ENCODE data around the gene PKN2.
"Not testable (repeated sequence)": the region's sequence is repeated elsewhere in the genome, so short reads cannot be mapped to it uniquely, and the experiment has no call there.

PKN2 gene

GRCh38 chr1:88791192-88791591, 107.1 kb downstream of the PKN2 start:
- no peak for DNase-seq (ENCODE audit: low spot score)

GRCh38 chr1:88799491-88799890, 115.4 kb downstream of the PKN2 start:
- peak; percentile 58 for DNase-seq (ENCODE audit: low spot score)

- DNase-seq (ENCODE audit: low spot score) = peak; percentile 37
Observed at GRCh38 chr1:88800382-88801051, 116.4 kb downstream of the PKN2 start.

GRCh38 chr1:88801575-88802208, 117.6 kb downstream of the PKN2 start:
- no peak for DNase-seq (ENCODE audit: low spot score)

- DNase-seq (ENCODE audit: low spot score) = no peak
Observed at GRCh38 chr1:88802404-88802803, 118.3 kb downstream of the PKN2 start.

GRCh38 chr1:88802950-88803349, 118.9 kb downstream of the PKN2 start:
- DNase-seq (ENCODE audit: low spot score) = no peak

- DNase-seq (ENCODE audit: low spot score) = no peak
Observed at GRCh38 chr1:88803444-88803843, 119.4 kb downstream of the PKN2 start.

- DNase-seq (ENCODE audit: low spot score) = no peak
Observed at GRCh38 chr1:88812366-88812765, 128.3 kb downstream of the PKN2 start.

- no peak for DNase-seq (ENCODE audit: low spot score)
Observed at GRCh38 chr1:88813471-88813870, 129.4 kb downstream of the PKN2 start.

- not testable (repeated sequence) for DNase-seq (ENCODE audit: low spot score)
Observed at GRCh38 chr1:88819642-88820041, 135.6 kb downstream of the PKN2 start.

GRCh38 chr1:88825721-88826120, 141.6 kb downstream of the PKN2 start:
- DNase-seq (ENCODE audit: low spot score) = peak; percentile 76

- no peak for DNase-seq (ENCODE audit: low spot score)
Observed at GRCh38 chr1:88847643-88848042, 163.6 kb downstream of the PKN2 start.

- DNase-seq (ENCODE audit: low spot score) = no peak
Observed at GRCh38 chr1:88851303-88852063, 167.4 kb downstream of the PKN2 start.

GRCh38 chr1:88867743-88868521, 183.9 kb downstream of the PKN2 start:
- DNase-seq (ENCODE audit: low spot score) = no peak

- DNase-seq (ENCODE audit: low spot score) = not testable (repeated sequence)
Observed at GRCh38 chr1:88869644-88870043, 185.6 kb downstream of the PKN2 start.

- peak; percentile 28 for DNase-seq (ENCODE audit: low spot score)
Observed at GRCh38 chr1:88873737-88874349, 189.8 kb downstream of the PKN2 start.

GRCh38 chr1:88875595-88875994, 191.5 kb downstream of the PKN2 start:
- no peak for DNase-seq (ENCODE audit: low spot score)

GRCh38 chr1:88876573-88877365, 192.7 kb downstream of the PKN2 start:
- DNase-seq (ENCODE audit: low spot score) = no peak

- DNase-seq (ENCODE audit: low spot score) = peak; percentile 34
Observed at GRCh38 chr1:88877382-88877825, 193.3 kb downstream of the PKN2 start.

- DNase-seq (ENCODE audit: low spot score) = no peak
Observed at GRCh38 chr1:88877911-88878310, 193.8 kb downstream of the PKN2 start.

GRCh38 chr1:88878731-88879130, 194.7 kb downstream of the PKN2 start:
- no peak for DNase-seq (ENCODE audit: low spot score)

Data from pons (tissue), 1 donor.